Fibroblast of lung (primary cell): ENCODE measurements around the gene NDUFS7. TPM values are rescaled to one million over a fixed set of nuclear protein-coding genes. Genes with fewer than 3 reads are reported as not detected.
A peak's percentile ranks its signal among the peaks of the same experiment; 100 is the strongest.

Source experiments
- DNase-seq, 2 donors: peaks; one replicate each; pipeline versions ENCODE4 v3.0.0 to v3.0.0-alpha.2; 2010; ENCODE audit warnings: low read depth in 2 of 2
- H2AFZ ChIP-seq: 2 replicates; pipeline ENCODE4 v1.5.1; 2012; ENCODE audit warnings: low read length, control low read depth, inconsistent platforms
- H3K27ac ChIP-seq: 2 replicates; pipeline ENCODE4 v1.5.1; 2011; ENCODE audit warnings: low read length, control low read depth; ENCODE audit not compliant: insufficient read depth
- H3K27me3 ChIP-seq: 2 replicates; pipeline ENCODE4 v1.5.1; 2011; ENCODE audit warnings: mild to moderate bottlenecking, low read length; ENCODE audit not compliant: control insufficient read depth, insufficient read depth
- H3K36me3 ChIP-seq: 2 replicates; pipeline ENCODE4 v1.5.1; 2011; ENCODE audit warnings: low read length; ENCODE audit not compliant: control insufficient read depth, insufficient read depth
- H3K4me1 ChIP-seq: 2 replicates; pipeline ENCODE4 v1.5.1; 2011; ENCODE audit warnings: low read length; ENCODE audit not compliant: control insufficient read depth, insufficient read depth; ENCODE audit errors: extremely low read depth
- H3K4me2 ChIP-seq: 2 replicates; pipeline ENCODE4 v1.5.1; 2011; ENCODE audit warnings: low read length, control low read depth; ENCODE audit not compliant: insufficient read depth; ENCODE audit errors: extremely low read depth
- H3K4me3 ChIP-seq, 4 experiments: fragments of 200-600 bp in 1 of 4; sonication (generic) in 1 of 4; replicated peaks in 1 of 4; 2 replicates each; pipeline ENCODE4 v1.5.1; 2011 to 2016; ENCODE audit warnings: low read length in 4 of 4, low read depth in 3 of 4, mild to moderate bottlenecking in 3 of 4, control low read depth in 2 of 4, inconsistent platforms in 1 of 4, mixed read lengths in 1 of 4; ENCODE audit not compliant: insufficient read depth in 1 of 4; ENCODE audit errors: control extremely low read depth in 1 of 4
- H3K79me2 ChIP-seq: 2 replicates; pipeline ENCODE4 v1.5.1; 2012; ENCODE audit warnings: mild to moderate bottlenecking, low read length, inconsistent platforms; ENCODE audit not compliant: control insufficient read depth, insufficient read depth
- H3K9ac ChIP-seq: 2 replicates; pipeline ENCODE4 v1.5.1; 2011; ENCODE audit warnings: mild to moderate bottlenecking, low read length, control low read depth; ENCODE audit not compliant: insufficient read depth
- H3K9me3 ChIP-seq: 2 replicates; pipeline ENCODE4 v1.5.1; 2012; ENCODE audit warnings: low read depth, low read length; ENCODE audit not compliant: control insufficient read depth, insufficient read depth
- H4K20me1 ChIP-seq: 2 replicates; pipeline ENCODE4 v1.5.1; 2011; ENCODE audit warnings: low read length; ENCODE audit not compliant: control insufficient read depth, insufficient read depth; ENCODE audit errors: extremely low read depth
- EZH2 ChIP-seq: IDR thresholded peaks from 2 replicates; pipeline ENCODE4 v1.5.1; 2012; ENCODE audit warnings: low read length, control low read depth, mild to moderate bottlenecking; ENCODE audit errors: missing control alignments
- polyA plus RNA-seq, 2 donors: library from polyadenylated mRNA; depleted of rRNA in 1 of 2; stranded (reverse) in 1 of 2; unstranded in 1 of 2; fragments of >200 nt; gene quantifications; 2 replicates each; pipeline ENCODE4 v1.2.1, GENCODE V29; 2011 to 2012; ENCODE audit warnings: missing spikeins in 1 of 2
- total RNA-seq: library from RNA; depleted of rRNA; stranded (reverse); fragments of >200 nt; gene quantifications from 2 replicates; pipeline ENCODE4 v1.2.1, GENCODE V29; 2014
- TF ChIP-seq, protein P1 (sequence below), 2 donors: IDR thresholded peaks in 1 of 2; conservative IDR thresholded peaks in 1 of 2; 1 replicate in 1 of 2; 2 replicates in 1 of 2; pipeline ENCODE4 v1.5.1; 2011 to 2012; ENCODE audit warnings: low read length in 2 of 2, control low read depth in 1 of 2, inconsistent platforms in 1 of 2, low read depth in 1 of 2, mild to moderate bottlenecking in 1 of 2

Gene NDUFS7
- total and polyA plus RNA-seq, 2 donors (not counting 1 experiment from before 2014, with no cell fraction given), result 29.6 to 71.2 TPM

GRCh38 chr19:1440418-1440801 lies 56.7 kb downstream of the NDUFS7 start:
- peaks cover 33% of the 10 kb centered on the region for H3K79me2 ChIP-seq
- no peaks in the 10 kb centered on the region for H4K20me1 ChIP-seq
- H2AFZ ChIP-seq, result no peak overlapping the region
- H3K4me1 ChIP-seq, result peaks cover 3% of the 10 kb centered on the region
- H3K27ac ChIP-seq, result no peak overlapping the region
- no peak overlapping the region for H3K9ac ChIP-seq
- no peak for TF ChIP-seq EZH2
- TF ChIP-seq, protein P1, sequence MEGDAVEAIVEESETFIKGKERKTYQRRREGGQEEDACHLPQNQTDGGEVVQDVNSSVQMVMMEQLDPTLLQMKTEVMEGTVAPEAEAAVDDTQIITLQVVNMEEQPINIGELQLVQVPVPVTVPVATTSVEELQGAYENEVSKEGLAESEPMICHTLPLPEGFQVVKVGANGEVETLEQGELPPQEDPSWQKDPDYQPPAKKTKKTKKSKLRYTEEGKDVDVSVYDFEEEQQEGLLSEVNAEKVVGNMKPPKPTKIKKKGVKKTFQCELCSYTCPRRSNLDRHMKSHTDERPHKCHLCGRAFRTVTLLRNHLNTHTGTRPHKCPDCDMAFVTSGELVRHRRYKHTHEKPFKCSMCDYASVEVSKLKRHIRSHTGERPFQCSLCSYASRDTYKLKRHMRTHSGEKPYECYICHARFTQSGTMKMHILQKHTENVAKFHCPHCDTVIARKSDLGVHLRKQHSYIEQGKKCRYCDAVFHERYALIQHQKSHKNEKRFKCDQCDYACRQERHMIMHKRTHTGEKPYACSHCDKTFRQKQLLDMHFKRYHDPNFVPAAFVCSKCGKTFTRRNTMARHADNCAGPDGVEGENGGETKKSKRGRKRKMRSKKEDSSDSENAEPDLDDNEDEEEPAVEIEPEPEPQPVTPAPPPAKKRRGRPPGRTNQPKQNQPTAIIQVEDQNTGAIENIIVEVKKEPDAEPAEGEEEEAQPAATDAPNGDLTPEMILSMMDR (conservative IDR thresholded peaks at IDR 0.05 in 1 of 2, IDR thresholded peaks at IDR 0.05 in 1 of 2; ENCODE audit: low read depth in 1 of 2, low read length in 2 of 2), result no peak
- peaks cover 34% of the 10 kb centered on the region for H3K36me3 ChIP-seq
- no peak overlapping the region for H3K4me2 ChIP-seq
- no peaks in the 10 kb centered on the region for H3K27me3 ChIP-seq
- DNase-seq, result no peak
- no peaks in the 10 kb centered on the region for H3K9me3 ChIP-seq
- H3K4me3 ChIP-seq, result peak overlapping the region in 1 of 4 experiments; percentile 95

- no peaks in the 10 kb centered on the region for H4K20me1 ChIP-seq
- H3K79me2 ChIP-seq, result peaks cover 33% of the 10 kb centered on the region
- no peak overlapping the region for H2AFZ ChIP-seq
- H3K9me3 ChIP-seq, result no peaks in the 10 kb centered on the region
- H3K27ac ChIP-seq, result no peak overlapping the region
- no peak for DNase-seq
- H3K27me3 ChIP-seq, result no peaks in the 10 kb centered on the region
- no peak overlapping the region for H3K9ac ChIP-seq
- no peak for TF ChIP-seq EZH2
- TF ChIP-seq, protein P1 (conservative IDR thresholded peaks at IDR 0.05 in 1 of 2, IDR thresholded peaks at IDR 0.05 in 1 of 2; ENCODE audit: low read depth in 1 of 2, low read length in 2 of 2), result no peak
- no peak overlapping the region for H3K4me2 ChIP-seq
- H3K4me1 ChIP-seq, result peaks cover 5% of the 10 kb centered on the region
- H3K4me3 ChIP-seq, result peak overlapping the region in 1 of 4 experiments; percentile 7
- H3K36me3 ChIP-seq, result peaks cover 31% of the 10 kb centered on the region
These were observed 57.3 kb downstream of the NDUFS7 start for GRCh38 chr19:1441022-1441426.

- peaks cover 31% of the 10 kb centered on the region for H3K36me3 ChIP-seq
- no peaks in the 10 kb centered on the region for H3K9me3 ChIP-seq
- H4K20me1 ChIP-seq, result no peaks in the 10 kb centered on the region
These were observed 58.2 kb downstream of the NDUFS7 start for GRCh38 chr19:1441677-1442438.

More at GRCh38 chr19:1441677-1442438, 58.2 kb downstream of the NDUFS7 start:
- H3K27me3 ChIP-seq, result peaks cover 5% of the 10 kb centered on the region
- H3K4me3 ChIP-seq, result no peak overlapping the region
- peaks cover 33% of the 10 kb centered on the region for H3K79me2 ChIP-seq
- H3K4me2 ChIP-seq, result no peak overlapping the region
- TF ChIP-seq, protein P1 (conservative IDR thresholded peaks at IDR 0.05 in 1 of 2, IDR thresholded peaks at IDR 0.05 in 1 of 2; ENCODE audit: low read depth in 1 of 2, low read length in 2 of 2), result no peak
- TF ChIP-seq EZH2, result no peak
- H3K4me1 ChIP-seq, result peaks cover 5% of the 10 kb centered on the region
- no peak overlapping the region for H3K27ac ChIP-seq
- H3K9ac ChIP-seq, result no peak overlapping the region
- DNase-seq, result no peak
- no peak overlapping the region for H2AFZ ChIP-seq

Other genes starting within 250 kb of the NDUFS7 start
- gene SBNO2, start 209.6 kb upstream of the NDUFS7 start, total RNA-seq, result 49.6 and 55.8 TPM in 2 replicates
- 12.6 and 14.3 TPM in 2 replicates for gene SBNO2, start 209.6 kb upstream of the NDUFS7 start, polyA plus RNA-seq
- 96.6 and 100 TPM in 2 replicates for gene STK11, start 178.1 kb upstream of the NDUFS7 start, total RNA-seq
- gene STK11, start 178.1 kb upstream of the NDUFS7 start, polyA plus RNA-seq, result 23.7 TPM in 2 replicates
- gene CBARP, start 145.9 kb upstream of the NDUFS7 start, total RNA-seq, result 1.5 TPM in 2 replicates
- 0.31 and 1.0 TPM in 2 replicates for gene CBARP, start 145.9 kb upstream of the NDUFS7 start, polyA plus RNA-seq
- 13.4 and 20.5 TPM in 2 replicates for gene ATP5F1D, start 142.2 kb upstream of the NDUFS7 start, total RNA-seq
- 53.8 and 79.8 TPM in 2 replicates for gene ATP5F1D, start 142.2 kb upstream of the NDUFS7 start, polyA plus RNA-seq
- gene MIDN, start 135.3 kb upstream of the NDUFS7 start, total RNA-seq, result 13.6 and 18.8 TPM in 2 replicates
- gene MIDN, start 135.3 kb upstream of the NDUFS7 start, polyA plus RNA-seq, result 12.0 and 18.0 TPM in 2 replicates
- gene CIRBP, start 114.6 kb upstream of the NDUFS7 start, total RNA-seq, result 104 and 110 TPM in 2 replicates
- 260 and 298 TPM in 2 replicates for gene CIRBP, start 114.6 kb upstream of the NDUFS7 start, polyA plus RNA-seq
- 22.5 and 24.7 TPM in 2 replicates for gene FAM174C, start 108.4 kb upstream of the NDUFS7 start, total RNA-seq
- 16.1 and 23.7 TPM in 2 replicates for gene FAM174C, start 108.4 kb upstream of the NDUFS7 start, polyA plus RNA-seq
- 0.17 TPM in 1 of 2 replicates, not detected in the other for gene EFNA2, start 98.0 kb upstream of the NDUFS7 start, total RNA-seq
- gene EFNA2, start 98.0 kb upstream of the NDUFS7 start, polyA plus RNA-seq, result not detected in 2 replicates
- gene GAMT, start 17.6 kb downstream of the NDUFS7 start, total RNA-seq, result 31.1 and 44.1 TPM in 2 replicates
- 20.0 and 32.6 TPM in 2 replicates for gene GAMT, start 17.6 kb downstream of the NDUFS7 start, polyA plus RNA-seq
- gene DAZAP1, start 23.7 kb downstream of the NDUFS7 start, total RNA-seq, result 34.9 and 49.5 TPM in 2 replicates
- 44.6 and 65.4 TPM in 2 replicates for gene DAZAP1, start 23.7 kb downstream of the NDUFS7 start, polyA plus RNA-seq
- 369 and 494 TPM in 2 replicates for gene RPS15, start 54.5 kb downstream of the NDUFS7 start, total RNA-seq
- 878 and 1,038 TPM in 2 replicates for gene RPS15, start 54.5 kb downstream of the NDUFS7 start, polyA plus RNA-seq
- gene APC2, start 66.2 kb downstream of the NDUFS7 start, total RNA-seq, result 0.26 and 0.50 TPM in 2 replicates
- gene APC2, start 66.2 kb downstream of the NDUFS7 start, polyA plus RNA-seq, result 0.01 and 0.02 TPM in 2 replicates
- 21.8 and 24.8 TPM in 2 replicates for gene C19orf25, start 95.3 kb downstream of the NDUFS7 start, total RNA-seq
- gene C19orf25, start 95.3 kb downstream of the NDUFS7 start, polyA plus RNA-seq, result 11.2 and 12.0 TPM in 2 replicates
- gene PCSK4, start 106.4 kb downstream of the NDUFS7 start, total RNA-seq, result 1.5 and 3.5 TPM in 2 replicates
- 0.26 and 0.28 TPM in 2 replicates for gene PCSK4, start 106.4 kb downstream of the NDUFS7 start, polyA plus RNA-seq
- 0.99 and 1.3 TPM in 2 replicates for gene REEP6, start 107.3 kb downstream of the NDUFS7 start, total RNA-seq
- gene REEP6, start 107.3 kb downstream of the NDUFS7 start, polyA plus RNA-seq, result 0.47 and 0.55 TPM in 2 replicates
- 1.5 and 3.1 TPM in 2 replicates for gene ADAMTSL5, start 129.1 kb downstream of the NDUFS7 start, total RNA-seq
- 4.3 and 4.7 TPM in 2 replicates for gene ADAMTSL5, start 129.1 kb downstream of the NDUFS7 start, polyA plus RNA-seq
- not detected in 2 replicates for gene PLK5, start 140.2 kb downstream of the NDUFS7 start, total RNA-seq
- not detected in 2 replicates for gene PLK5, start 140.2 kb downstream of the NDUFS7 start, polyA plus RNA-seq
- 33.0 and 40.1 TPM in 2 replicates for gene MEX3D, start 184.4 kb downstream of the NDUFS7 start, total RNA-seq
- gene MEX3D, start 184.4 kb downstream of the NDUFS7 start, polyA plus RNA-seq, result 5.3 and 6.3 TPM in 2 replicates
- 66.8 and 85.2 TPM in 2 replicates for gene MBD3, start 209.0 kb downstream of the NDUFS7 start, total RNA-seq
- gene MBD3, start 209.0 kb downstream of the NDUFS7 start, polyA plus RNA-seq, result 19.8 and 27.6 TPM in 2 replicates
- gene UQCR11, start 221.6 kb downstream of the NDUFS7 start, total RNA-seq, result 89.2 and 110 TPM in 2 replicates
- gene UQCR11, start 221.6 kb downstream of the NDUFS7 start, polyA plus RNA-seq, result 92.5 and 101 TPM in 2 replicates